GM19035 (cell line): ENCODE results near the gene SRSF3.
"Not testable (repeated sequence)": the region's sequence is repeated elsewhere in the genome, so short reads cannot be mapped to it uniquely, and the experiment has no call there.

Experiments used
- ATAC-seq: cut with Tn5 transposase; IDR thresholded peaks from one replicate; pipeline ENCODE4 v1.9.1; 2021; ENCODE audit not compliant: unreplicated experiment

Gene SRSF3

DNA sequence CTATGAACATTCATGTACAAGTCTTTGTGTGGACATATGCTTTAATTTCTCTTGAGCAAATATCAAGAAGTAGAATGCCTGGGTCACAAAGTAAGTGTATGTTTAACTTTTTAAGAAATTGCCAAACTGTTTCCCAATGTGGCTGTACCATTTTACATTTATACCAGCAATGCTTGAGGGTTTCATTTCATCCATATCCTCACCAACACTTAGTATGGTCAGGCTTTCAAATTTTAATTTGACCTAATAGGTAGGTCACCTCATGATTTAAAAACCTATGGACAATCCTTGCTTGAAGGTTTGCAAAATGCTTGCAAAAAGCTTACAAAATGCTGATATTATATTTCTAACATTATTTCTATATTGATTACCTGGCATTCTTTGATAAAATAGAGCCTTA, 19.5 kb upstream of the SRSF3 start:
- ATAC-seq = no peak

DNA sequence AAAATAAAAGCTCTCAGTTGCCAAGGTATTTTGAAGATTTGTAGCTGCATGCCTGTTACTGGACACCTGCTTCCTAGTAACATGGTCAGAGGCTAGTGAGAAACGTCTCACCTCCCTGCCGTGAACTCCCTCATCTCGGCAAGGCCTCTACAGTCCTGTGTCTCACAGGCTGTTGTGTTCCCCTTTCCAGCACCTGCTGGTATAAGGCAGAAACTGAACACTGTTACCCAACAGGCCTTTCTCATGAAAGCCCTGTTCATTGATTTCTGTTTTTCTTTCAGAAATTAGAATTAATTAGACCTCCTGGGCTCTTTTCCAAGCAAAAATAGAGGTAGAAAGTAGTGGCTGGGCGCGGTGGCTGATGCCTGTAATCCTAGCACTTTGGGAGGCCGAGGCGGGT, 17.6 kb upstream of the SRSF3 start:
- ATAC-seq = no peak

DNA sequence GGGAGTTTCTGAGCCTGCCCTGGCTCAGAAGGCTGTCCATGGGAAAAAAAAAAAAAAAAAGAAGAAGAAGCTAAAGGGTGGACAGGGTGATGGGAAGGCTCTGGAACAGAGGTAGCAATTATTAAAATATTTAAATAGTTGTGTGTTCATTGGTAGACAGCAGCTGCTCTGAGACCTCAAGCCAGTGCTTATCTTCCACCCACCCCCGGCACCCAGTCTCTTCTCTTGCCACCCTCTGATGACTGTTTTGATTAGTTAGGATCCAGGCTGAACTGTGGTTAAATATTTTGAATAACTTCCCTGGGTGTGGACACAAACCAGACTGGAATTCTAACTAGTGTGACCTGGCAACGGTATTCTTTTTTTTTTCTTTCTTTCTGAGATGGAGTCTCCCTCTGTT, 16.9 kb upstream of the SRSF3 start:
- no peak for ATAC-seq

DNA sequence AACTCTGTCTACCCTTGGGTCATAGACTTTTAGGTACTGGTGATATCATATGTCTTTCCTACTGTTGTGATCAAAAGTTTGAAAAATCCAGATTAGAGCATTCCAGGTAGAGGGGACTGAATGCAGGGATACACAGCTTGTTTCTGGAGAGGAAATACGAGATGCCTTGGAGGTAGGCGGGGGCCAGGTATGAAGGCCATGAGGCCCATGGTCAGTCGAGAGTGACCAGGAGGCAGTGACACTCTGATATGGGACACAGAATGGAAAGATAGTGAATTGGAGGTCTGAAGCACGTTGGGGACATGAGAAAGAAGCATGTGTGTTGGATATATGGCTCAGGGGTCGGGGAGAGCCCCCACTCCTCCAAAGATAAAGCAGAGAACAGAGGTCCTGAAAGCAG, 16.1 kb upstream of the SRSF3 start:
- no peak for ATAC-seq

DNA sequence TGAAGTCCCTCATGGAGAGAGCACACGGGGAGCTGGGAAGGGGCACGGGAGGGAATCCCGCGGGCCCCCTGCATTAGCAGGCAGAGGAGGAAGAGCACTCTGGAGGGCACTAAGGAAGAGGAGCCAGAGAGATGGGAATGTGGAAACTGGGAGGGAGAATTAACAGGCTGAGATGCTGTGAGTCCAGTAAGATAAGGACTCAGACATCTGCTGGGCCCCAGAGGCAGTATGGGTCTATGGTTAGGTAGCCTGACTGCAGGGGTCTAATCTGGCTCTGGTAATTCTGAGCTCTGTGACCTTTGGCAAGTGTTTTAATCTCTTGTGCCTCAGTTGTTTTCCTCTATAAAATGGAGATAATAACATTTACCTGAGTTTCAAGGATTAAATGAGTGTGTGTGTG, 15.7 kb upstream of the SRSF3 start:
- ATAC-seq = no peak

DNA sequence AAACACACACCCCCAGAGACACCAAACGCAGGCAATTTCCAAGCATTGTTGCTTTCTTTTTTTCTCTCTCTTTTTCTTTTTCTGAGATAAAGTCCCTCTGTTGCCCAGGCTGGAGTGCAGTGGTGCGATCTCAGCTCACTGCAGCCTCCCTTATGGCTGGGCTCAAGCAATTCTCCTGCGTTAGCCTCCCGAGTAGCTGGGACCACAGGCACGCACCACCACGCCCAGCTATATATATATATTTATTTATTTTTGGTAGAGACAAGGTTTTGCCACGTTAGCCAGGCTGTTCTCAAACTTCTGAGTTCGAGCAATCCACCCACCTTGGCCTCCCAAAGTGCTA, 14.0 kb upstream of the SRSF3 start:
- ATAC-seq = no peak

DNA sequence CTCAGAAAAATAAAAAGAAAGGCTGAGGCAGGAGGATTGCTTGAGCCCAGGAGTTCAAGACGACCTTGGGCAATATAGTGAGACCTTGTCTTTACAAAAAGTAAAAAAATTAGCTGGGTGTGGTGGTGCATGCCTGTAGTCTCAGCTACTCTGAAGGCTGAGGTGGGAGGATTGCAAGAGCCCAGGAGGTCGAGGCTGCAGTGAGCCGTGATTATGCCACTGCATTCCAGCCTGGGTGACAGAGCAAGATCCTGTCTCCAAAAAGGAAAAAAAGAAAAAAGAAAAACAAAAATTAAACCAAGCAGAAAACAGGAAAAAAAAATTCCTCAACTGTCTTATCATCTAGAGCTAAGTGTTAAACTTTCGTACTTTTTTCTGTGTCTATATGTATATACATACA, 12.4 kb upstream of the SRSF3 start:
- ATAC-seq = no peak

DNA sequence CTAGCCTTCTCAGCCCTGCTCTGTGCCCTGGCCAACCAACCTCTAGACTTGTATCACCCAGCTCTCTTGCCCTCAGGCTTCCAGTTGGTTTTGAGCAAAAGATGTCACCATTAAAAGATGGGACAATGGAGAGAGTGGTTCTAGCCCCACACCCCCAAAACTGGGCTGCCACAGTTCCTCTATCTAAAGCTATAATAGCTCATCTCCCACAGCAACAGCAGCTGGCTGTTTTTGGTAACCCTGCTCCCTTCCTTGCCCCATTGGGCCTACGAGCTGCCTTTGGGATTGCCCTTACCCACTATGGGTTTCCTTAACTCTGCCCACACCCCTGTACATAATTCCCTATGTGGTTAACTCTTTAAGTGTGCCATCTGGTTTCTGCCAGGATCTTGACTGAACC, 7.6 kb upstream of the SRSF3 start:
- ATAC-seq = no peak

DNA sequence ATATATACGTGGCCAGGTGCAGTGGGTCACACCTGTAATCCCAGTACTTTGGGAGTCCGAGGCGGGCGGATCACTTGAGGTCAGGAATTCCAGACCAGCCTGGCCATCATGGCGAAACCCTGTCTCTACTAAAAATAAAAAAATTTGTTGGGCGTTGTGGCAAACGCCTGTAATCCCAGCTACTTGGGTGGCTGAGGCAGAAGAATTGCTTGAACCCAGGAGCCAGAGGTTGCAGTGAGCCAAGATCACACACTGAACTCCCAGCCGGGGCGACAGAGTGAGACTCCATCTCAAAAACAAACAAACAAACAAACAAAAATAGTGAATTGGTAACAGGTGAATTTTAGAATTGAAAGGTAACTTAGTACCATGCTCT, 5.1 kb upstream of the SRSF3 start:
- not testable (repeated sequence) for ATAC-seq

DNA sequence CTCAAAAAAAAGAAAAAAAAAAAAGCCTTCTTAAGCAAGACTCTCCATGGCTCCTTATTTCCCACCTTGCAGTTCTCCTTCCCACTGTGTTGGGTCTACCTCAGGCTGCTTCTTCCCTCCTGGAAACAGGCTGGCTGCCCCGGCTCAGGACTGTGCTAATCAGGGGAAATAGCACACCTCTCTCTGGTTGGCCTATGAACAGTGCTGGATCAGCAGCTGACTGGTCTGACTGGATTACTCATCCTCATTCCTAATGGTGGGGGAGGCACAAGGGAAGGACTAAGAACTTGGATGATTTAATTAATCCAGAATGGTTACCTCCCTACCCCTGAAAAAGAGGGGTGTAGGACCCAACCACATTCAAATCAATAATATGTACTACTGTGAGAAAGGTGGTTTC, 3.9 kb upstream of the SRSF3 start:
- ATAC-seq = no peak

DNA sequence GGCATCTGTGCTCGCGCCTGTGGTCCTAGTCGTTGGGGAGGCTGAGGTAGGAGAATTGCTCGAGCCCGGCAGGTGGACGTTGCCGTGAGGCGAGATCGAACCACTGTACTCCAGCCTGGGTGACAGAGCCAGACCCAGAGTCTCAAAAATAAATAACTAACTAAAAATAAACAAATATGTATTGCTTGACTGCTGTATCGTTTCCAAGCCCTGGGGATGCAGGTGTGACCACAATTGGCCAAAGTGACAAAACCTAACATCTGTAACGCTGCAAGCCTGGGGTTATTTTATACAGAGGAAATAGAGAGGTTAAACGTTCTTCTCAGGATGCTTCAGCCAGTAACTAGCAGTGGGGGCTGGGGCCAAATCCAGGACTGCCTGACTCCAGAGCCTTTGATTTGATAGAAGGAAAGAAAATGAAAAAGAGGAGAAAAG, 1.9 kb upstream of the SRSF3 start:
- ATAC-seq = peak; percentile 31

DNA sequence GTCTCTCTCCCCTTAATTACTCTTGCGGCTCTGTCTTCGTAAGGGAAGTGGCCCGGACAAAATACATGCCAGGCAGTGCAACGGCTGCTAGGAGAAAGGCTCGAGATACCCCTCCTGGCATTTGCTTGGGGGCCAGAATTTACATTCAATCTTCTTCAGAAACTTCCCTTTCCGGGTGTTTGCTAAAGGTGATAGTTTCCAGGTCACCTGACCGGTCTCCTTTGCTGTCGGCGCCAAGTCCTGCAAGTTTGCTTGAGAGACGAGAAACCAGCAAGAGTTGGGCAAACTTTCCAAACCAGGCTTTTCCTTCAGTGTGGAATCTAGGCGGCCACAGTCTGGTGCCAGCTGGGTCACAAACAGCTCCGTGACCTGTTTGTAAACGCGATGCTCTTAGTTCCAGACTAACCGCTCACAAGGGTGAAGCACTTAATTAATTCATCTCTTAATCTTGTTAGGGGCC, 563 bp upstream of the SRSF3 start:
- peak; percentile 21 for ATAC-seq

DNA sequence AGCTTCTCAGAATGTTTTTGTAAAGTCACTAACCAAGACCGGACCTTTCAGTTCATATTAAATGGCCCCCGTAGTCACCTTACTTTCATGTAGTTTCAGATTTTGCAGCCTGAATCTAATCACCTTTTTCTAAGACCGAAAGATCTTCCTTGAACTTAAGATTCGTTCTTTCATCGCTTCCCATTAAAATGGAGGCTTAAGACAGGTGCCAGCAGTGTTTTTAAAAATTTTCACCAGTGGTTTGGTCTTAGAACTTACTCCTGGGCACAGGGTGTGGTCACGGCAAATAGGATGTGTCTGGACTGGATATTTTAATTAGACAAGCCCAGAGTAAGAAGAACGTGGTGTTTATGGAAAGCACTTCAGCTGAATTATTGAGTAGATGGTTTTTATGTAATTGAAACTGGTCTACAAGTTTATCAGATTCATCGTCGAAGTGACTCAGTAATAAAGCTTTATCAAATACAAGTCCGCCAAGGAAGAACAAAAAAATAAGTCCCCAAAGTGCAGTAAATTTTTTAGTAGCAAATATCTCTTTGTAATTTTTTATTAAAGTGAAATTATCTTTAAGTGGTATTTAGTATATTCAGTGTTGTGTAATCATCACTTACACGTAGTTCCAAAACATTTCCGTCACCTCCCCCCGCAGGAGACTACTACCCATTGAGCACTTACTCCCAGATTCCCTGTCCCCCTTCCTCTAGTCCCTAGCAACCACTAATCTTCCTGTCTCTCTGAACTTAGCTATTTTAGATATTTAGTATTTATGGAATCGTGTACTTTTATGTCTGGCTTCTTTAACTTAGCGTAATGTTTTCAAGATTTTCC, 868 bp downstream of the SRSF3 start:
- no peak for ATAC-seq

DNA sequence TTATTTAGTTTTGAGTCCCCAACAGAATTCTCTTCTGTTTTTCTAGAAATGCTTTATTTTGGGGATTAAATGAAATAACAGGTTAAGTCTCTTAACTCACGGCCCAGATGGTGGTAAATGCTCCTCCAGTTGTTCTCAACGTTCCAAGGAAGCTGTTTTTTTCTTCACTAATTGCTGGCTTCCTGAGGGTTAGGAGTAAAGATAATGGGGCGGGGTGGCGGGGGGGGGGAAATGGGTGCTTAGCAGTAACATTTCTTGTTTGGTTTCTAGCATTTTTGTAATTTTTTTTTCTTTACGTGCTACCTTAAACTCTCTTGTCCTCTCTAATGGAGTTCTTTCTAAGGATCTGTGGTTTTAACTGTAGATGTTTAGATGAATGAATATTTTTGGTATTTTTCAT, 2.2 kb downstream of the SRSF3 start:
- ATAC-seq = no peak

DNA sequence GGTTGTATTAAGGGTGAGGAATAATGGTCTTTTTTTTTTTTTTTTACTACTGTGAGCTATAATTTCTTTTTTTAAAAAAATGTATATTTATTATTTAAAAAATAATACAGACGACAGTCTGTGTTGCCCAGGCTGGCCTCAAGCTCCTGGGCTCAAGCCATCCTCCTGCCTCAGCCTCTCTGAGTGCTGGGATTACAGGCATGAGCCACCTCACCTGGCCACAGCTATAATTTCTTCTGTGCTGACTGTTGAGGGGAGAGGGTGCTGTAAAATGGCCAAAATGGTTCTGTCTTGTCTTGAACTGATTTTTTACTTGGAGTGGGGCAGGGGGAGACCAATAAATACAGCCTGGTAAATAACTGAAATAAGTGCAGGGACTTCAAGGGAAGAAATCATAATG, 3.6 kb downstream of the SRSF3 start:
- no peak for ATAC-seq

DNA sequence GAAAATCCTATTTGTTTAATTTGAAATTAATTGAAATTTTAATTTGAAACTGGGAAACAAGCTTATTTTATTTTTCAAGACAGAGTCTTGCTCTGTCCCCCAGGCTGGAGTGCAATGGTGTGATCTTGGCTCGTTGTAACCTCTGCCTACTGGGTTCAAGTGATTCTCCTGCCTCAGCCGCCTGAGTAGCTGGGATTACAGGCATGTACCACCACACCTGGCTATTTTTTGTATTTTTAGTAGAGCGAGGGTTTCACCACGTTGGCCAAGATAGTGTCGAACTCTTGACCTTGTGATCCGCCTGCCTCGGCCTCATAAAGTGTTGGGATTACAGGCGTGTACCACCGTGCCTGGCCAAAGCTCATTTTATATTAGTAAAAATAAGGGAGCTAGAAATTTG, 4.2 kb downstream of the SRSF3 start:
- ATAC-seq = no peak

DNA sequence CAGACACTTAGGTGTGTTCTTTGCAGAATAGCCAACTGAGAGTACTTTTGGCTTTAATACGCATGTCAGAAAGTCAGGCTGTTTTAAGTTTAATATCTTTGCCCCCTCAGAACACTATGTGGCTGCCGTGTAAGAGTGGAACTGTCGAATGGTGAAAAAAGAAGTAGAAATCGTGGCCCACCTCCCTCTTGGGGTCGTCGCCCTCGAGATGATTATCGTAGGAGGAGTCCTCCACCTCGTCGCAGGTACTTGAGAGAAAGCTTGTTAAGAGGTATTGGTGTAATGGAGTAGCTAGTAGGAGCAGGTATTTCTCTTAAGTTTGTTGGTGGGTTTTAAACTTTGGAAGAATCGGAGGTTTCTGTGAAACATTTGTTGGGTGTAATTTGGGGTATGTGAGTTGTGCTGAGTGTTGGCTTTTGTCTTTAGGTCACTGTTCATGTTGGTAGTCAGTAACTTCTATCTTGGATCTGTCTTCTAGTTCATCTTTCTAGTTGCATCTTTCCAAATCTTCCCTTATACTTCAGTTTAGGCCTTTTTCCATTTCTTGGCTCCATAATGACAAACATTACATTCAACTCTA, 4.7 kb downstream of the SRSF3 start:
- ATAC-seq = no peak

DNA sequence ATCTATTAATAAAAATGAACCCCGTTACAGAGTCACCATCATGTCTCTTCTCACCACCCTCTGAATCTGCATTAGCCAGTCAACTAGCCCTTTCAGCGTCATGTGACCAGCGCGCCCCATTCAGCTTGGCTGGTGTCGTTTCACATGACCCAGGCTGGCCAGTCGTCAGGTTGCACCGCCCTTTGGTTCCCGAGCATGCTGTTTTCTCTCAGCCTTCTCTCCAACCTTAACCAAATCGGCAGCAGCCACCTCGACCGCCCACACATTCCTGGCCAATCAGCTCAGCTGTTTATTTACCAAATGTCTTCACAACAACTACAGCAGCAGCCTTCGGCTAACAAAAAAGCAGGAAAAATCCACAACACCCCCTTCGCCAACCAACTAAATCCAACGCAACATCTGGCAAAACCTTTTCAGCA, 5.6 kb downstream of the SRSF3 start:
- ATAC-seq = no peak

DNA sequence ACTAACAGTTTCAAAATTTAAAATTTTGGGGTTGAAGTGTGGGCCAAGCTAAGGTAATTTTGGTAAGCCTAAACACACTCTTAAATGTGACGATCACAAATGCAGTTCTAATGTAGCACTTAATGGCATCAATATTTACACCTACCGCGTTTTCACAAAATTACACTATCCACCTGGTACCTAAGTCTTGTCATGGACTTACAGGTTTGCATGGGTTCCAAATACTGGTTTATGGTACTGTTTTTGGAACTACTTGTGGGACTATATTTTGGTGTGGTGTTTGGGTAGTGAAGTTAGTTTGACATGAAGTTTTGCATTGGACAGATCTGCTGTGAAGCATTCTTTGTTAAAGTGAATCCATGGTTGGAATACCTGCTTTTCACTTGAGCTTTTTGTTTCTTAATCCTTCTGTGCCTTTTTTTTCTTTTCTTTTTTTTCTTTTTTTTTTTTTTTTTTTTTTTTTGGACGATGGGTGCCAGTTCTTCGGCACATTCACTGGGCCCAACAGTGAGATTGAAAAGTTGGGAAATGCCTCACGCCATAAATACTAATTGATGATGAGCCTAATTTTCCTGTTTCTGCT, 6.5 kb downstream of the SRSF3 start:
- no peak for ATAC-seq

DNA sequence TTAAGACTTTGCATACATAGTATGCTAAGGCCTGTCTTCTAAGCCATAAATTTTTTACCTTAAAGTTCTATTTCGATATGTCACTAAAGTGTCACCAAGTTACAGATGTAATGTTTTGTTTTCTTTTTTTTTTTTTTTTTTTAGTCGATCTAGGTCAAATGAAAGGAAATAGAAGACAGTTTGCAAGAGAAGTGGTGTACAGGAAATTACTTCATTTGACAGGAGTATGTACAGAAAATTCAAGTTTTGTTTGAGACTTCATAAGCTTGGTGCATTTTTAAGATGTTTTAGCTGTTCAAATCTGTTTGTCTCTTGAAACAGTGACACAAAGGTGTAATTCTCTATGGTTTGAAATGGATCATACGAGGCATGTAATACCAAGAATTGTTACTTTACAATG, 7.7 kb downstream of the SRSF3 start:
- not testable (repeated sequence) for ATAC-seq

DNA sequence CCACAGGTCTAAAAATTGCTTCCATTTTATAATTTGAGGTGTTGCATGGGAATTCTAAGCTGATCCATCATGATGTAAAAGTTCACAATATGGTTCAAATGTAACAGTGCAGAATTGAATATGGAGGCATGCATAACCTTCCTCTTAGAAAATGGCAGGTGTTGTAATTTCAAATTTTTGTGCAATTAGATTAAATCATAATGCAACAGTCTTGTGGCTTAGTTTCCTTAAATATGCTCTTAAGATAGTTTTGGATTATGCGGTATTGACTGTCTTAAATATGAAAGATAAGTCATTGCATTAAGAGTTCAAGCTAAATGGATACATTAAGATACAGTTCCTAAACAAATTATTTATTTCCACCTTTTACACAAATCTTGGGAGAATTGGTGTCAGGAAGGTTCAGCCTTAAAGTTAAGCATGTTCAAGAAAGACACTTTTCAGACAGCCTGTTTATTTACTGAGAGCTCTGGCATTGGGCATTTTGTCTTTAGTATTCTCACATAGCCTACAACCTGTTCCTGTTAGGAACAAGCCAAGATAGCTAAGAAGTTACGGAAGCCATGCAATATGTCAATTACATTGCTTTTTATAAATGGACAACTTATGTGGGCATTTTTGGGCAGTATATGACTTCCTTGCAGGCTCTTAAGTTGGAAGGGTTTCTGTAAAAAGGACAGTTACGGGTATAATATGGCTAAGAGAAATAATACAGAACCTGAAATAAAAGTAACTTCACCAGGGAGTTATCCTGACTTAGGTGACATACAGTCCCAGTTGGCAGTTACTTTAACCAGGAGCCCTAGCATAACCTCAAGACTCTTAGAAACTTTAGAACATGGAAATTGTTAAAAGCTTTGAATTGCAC, 9.3 kb downstream of the SRSF3 start:
- ATAC-seq = no peak
